NCI-H460 (cell line): ENCODE measurements around the gene C10orf95. TPM values are rescaled to one million over a fixed set of nuclear protein-coding genes. Genes with fewer than 3 reads are reported as not detected.

ENCODE experiments used
- DNase-seq: peaks from one replicate; pipeline ENCODE4 v3.0.0-alpha.2; 2016; ENCODE audit warnings: low read depth; ENCODE audit errors: extremely low read depth
- small RNA-seq, 2 experiments: library from RNA; depleted of rRNA; stranded (forward); fragments of <200 nt; gene quantifications; one replicate each; pipeline ENCODE3, GENCODE V24; 2014
- total RNA-seq: library from RNA; depleted of rRNA; stranded (reverse); fragments of >200 nt; shearing (Covaris generic); gene quantifications from 2 replicates; pipeline ENCODE4 v1.2.3, GENCODE V29; 2014; rRNA removed

The C10orf95 gene
- total RNA-seq, 1 experiment from 2014 or later: 0.37 TPM

DNA sequence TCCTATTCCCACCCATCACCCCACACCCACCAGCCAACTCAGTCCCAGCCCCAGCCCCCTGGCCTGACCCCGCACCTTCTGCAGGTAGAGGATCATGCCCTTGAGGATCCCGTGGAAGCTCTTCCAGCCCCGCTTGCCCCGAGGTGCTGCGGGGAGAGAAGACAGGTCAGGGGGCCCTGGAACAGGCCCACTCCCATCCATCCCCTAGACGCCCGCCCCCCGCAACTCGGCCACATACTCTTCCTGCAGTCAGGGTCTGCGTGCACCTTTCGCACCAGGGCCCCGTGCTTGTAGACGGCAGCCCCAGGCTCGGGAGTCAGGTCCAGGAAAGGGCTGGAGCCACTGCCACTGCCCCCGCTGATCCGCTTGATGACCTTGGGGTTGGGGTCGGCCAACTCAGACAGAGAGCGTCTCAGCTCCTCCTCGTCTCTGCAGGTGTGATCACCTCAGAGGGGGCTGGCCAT lies 46.2 kb downstream of the C10orf95 start:
- DNase-seq: no peak

DNA sequence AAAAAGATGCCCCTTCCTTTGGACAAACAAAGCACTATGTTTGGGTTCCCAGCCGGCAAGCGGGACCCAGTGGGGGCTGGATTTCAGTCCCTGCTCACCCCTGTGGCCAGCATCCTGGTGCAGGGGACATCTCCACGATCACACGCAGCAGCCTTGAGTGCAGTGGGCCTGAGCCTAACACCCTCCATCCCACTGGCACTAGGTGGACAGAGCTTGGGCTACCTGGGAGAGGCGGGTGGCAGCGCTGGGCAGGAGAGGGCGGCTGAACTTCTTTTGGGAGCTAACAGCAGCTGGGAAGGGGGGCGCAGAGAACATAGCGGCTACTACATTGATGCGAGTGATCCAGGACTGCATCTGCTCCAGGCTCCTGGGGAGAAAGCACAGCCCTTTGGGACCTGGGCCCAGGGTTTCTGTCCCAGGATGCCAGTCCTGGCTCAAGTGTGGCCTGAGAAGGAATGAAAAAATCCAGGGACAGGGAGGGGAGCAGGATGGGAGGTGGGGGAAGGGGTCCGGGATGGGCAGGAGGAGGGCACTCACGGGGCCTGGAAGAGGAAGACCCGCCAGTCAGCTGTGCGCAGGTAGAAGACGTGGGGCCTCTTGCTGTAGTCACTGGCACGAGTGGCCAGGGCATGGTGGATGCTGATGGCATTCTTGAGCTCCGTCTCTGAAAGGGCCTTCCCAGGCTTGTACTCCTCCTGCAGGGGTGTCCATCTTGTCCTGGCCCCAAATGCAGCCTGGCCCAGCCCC lies 46.8 kb downstream of the C10orf95 start:
- no peak for DNase-seq

DNA sequence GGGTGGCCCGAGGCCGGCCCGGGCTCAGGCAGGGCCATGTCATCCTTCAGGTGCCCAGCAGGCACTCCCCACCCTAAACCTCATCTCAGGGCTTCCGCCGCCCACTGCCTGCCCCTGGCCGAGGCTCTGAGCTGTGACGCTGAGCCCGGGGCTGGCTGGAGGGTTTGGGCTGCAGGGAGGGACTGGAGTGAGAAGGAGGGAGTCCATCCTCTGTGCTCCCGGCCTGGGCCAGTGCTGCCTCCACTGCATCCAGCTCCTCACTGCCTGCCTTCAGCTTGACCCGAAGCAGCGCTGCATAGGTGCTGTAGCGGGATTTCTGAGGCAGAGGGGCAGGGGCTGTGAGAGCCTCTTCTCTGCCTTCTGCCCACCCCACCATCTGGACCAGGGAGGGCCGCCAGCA lies 48.2 kb downstream of the C10orf95 start:
- no peak for DNase-seq

DNA sequence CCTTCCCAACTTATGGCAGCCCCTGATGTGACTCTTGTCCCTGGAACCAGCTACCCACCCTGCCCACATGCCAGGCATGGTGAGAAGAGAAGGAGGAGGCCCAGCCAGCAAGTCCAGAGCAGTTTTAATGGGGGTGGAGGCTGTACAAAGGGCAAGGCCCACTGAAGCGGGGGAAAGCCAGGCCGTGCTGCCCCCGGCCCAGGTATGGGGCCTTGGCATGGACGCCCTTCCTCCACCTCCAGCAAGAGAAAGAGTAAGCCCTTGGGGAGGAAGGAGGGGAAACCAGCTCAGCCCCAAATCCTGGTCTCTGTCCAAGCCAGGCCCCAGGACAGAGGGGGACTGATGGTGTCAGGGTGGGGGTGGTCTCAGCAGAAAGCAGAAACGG lies 48.8 kb downstream of the C10orf95 start:
- DNase-seq: no peak

DNA sequence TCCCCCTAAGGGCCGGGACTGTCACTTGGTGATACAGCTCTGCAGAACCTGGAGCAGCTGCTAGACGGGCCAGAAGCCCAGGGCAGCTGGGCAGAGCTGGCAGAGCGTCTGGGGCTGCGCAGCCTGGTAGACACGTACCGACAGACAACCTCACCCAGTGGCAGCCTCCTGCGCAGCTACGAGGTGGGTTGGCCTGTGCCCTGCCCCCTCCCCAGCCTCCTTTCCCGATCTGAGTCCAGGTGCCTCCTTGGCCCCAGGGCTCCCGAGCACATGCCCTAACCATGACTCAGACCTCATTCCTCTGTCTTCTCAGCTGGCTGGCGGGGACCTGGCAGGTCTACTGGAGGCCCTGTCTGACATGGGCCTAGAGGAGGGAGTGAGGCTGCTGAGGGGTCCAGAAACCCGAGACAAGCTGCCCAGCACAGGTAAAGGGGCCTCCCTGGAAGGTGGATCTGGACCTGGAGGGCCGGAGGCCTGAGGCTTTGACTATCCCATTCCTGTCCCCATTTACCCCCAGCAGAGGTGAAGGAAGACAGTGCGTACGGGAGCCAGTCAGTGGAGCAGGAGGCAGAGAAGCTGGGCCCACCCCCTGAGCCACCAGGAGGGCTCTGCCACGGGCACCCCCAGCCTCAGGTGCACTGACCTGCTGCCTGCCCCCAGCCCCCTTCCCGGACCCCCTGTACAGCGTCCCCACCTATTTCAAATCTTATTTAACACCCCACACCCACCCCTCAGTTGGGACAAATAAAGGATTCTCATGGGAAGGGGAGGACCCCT lies 49.4 kb downstream of the C10orf95 start:
- no peak for DNase-seq

DNA sequence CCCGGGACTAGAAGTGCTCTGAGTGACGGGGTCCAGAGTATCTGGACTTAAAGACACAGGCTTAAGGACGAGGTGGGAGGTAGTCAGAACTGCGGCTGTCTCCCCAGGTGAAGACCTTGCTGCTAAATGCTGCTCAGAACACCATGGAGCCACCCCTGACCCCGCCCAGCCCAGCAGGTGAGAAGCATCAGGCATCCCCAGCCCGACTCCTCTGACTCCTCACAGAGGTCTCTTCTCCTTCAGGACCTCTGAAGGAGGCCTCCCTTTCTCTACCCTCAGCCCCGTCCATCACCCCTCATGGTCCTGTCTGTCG lies 50.0 kb downstream of the C10orf95 start:
- no peak for DNase-seq

DNA sequence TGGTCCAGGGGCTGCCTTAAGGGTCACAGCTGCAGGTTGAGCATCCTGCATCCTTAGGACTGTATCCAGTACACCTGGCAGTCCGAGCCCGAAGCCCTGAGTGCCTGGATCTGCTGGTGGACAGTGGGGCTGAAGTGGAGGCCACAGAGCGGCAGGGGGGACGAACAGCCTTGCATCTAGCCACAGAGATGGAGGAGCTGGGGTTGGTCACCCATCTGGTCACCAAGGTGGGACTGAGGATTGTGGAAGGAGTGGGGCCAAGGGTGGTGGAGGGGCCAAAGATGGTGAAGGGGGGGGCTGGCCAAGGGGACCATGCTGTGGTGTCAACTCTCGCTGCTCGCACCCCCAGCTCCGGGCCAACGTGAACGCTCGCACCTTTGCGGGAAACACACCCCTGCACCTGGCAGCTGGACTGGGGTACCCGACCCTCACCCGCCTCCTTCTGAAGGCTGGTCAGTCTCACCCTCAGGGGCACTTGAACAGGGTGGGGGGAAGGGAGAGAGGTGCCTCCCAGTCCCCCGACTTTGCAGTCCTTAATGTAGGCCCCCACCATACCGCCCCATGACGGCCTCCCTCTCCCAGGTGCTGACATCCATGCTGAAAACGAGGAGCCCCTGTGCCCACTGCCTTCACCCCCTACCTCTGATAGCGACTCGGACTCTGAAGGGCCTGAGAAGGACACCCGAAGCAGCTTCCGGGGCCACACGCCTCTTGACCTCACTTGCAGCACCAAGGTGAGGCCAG lies 50.6 kb downstream of the C10orf95 start:
- no peak for DNase-seq

DNA sequence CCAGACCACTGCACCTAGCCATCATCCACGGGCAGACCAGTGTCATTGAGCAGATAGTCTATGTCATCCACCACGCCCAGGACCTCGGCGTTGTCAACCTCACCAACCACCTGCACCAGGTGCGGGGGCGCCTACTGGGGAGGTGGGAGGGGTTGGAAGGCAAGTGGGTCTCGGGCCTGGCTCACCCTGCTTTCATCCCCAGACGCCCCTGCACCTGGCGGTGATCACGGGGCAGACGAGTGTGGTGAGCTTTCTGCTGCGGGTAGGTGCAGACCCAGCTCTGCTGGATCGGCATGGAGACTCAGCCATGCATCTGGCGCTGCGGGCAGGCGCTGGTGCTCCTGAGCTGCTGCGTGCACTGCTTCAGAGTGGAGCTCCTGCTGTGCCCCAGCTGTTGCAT lies 51.3 kb downstream of the C10orf95 start:
- DNase-seq: no peak

Small RNAs within 50 kb of the gene (small RNA-seq; reads per million reads assigned to genes)
- 7.3 to 125 reads per million in 2 experiments for gene MIR146B

Other genes with a start within 250 kb of the C10orf95 start
- gene ELOVL3, start 225.2 kb downstream of the C10orf95 start, total RNA-seq: 0.20 TPM in 1 of 2 replicates, not detected in the other
- gene PITX3, start 210.0 kb downstream of the C10orf95 start, total RNA-seq: 0.27 TPM in 1 of 2 replicates, not detected in the other
- 27.6 and 30.5 TPM in 2 replicates for gene GBF1, start 206.0 kb downstream of the C10orf95 start, total RNA-seq
- 51.9 and 58.6 TPM in 2 replicates for gene NFKB2, start 55.8 kb downstream of the C10orf95 start, total RNA-seq
- 0.29 and 0.32 TPM in 2 replicates for gene PSD, start 32.8 kb downstream of the C10orf95 start, total RNA-seq
- gene FBXL15, start 30.7 kb downstream of the C10orf95 start, total RNA-seq: 13.7 and 18.1 TPM in 2 replicates
- gene CUEDC2, start 19.0 kb downstream of the C10orf95 start, total RNA-seq: 51.7 and 55.3 TPM in 2 replicates
- gene ACTR1A, start 51.2 kb upstream of the C10orf95 start, total RNA-seq: 78.5 and 93.2 TPM in 2 replicates
- 1.9 and 2.2 TPM in 2 replicates for gene SUFU, start 52.4 kb upstream of the C10orf95 start, total RNA-seq
- gene TRIM8, start 192.9 kb upstream of the C10orf95 start, total RNA-seq: 36.9 and 42.6 TPM in 2 replicates